ENCODE measurements around the gene ARRB1.
A peak's percentile ranks its signal among the peaks of the same experiment; 100 is the strongest.

The ARRB1 gene

DNA sequence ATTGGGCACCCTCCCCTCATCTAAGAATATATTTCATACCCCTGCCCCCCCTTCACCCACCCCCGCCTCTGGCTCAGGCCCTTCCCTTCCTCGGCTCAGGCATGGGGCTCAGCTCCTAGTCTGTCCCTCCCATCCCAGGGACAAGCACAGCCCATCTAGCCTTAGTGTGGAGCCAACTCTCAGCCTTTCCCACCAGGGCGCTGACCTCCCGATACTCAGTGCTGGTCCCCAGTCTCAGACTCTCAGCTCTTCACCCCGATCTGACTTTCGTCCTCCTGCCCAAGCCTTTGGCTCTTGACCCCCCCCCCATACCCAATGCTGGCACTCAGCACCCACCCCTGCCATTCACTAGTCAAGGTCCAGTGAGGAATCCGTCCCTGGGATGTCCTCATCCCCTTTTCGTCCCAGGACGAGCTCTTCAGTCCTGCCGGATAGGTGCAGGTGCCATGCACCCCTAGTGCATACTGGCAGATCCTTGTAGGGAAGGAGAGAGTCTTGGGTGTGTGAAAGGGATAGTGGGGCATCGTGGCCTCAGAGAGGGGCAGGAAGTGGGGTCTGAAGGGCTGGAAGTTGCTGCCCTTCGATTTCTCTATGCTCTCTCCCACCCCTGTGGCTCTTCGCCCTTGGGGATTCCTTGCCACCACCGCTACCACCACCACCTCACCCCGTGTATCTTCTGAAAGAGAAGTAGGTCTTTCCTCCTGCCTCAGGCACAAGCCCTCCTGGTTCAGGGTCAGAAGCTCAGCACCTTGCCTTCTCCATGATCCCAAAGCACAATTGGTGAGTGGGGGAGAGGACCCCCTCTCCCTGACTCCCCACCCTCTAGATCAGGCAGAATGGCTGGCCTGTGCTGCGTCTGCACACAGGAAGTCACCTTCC is 108.5 kb downstream of the ARRB1 start:
- TF ChIP-seq, protein P1, sequence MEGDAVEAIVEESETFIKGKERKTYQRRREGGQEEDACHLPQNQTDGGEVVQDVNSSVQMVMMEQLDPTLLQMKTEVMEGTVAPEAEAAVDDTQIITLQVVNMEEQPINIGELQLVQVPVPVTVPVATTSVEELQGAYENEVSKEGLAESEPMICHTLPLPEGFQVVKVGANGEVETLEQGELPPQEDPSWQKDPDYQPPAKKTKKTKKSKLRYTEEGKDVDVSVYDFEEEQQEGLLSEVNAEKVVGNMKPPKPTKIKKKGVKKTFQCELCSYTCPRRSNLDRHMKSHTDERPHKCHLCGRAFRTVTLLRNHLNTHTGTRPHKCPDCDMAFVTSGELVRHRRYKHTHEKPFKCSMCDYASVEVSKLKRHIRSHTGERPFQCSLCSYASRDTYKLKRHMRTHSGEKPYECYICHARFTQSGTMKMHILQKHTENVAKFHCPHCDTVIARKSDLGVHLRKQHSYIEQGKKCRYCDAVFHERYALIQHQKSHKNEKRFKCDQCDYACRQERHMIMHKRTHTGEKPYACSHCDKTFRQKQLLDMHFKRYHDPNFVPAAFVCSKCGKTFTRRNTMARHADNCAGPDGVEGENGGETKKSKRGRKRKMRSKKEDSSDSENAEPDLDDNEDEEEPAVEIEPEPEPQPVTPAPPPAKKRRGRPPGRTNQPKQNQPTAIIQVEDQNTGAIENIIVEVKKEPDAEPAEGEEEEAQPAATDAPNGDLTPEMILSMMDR (IDR thresholded peaks at IDR 0.05; ENCODE audit: control extremely low read depth, extremely low read depth, low read depth, missing control alignments): no peak
- ChIA-PET POLR2A (no interaction called here), CTCF (interaction anchor here (0.8 to 17.1 kb wide), 25 partner anchors 7 to 842 kb away, joined by 3 to 496 read pairs (median 7); partner anchors contain the start of gene SLCO2B1)
- DNase-seq (ENCODE audit: extremely low spot score): no peak

DNA sequence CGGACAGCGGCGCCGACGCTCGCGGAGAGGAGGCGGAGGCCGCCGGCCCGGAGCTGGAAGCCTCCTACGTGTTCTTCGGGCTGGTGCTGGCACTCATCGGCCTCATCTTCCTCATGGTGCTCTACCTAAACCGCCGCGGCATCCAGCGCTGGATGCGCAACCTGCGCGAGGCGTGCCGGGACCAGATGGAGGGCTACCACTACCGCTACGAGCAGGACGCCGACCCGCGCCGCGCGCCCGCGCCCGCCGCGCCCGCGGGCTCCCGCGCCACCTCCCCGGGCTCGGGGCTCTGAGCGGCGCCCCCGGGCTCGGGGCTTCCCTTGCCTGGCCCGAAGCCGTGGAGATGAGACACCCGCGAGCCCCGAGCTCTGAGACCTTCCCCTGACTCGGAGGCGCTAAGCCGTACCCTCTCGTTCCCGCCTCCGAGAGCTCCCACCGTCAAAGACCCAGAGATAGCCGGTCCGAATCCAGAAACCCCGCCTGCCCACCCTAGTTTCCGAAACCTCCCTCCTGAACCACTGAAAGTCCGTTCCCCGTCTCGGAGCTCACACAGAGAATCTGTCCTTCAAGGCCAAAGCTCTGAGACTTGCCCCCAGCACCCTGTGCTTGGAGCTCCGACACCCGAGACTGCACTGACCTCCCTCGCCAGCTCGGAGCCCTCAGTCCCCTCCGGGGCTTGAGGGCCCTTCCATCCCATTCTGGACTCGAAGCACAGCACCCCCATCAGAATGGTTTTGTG is 109.4 kb downstream of the ARRB1 start:
- ChIA-PET CTCF (interaction anchor here (0.8 to 17.1 kb wide), 27 partner anchors 8 to 841 kb away, joined by 3 to 496 read pairs (median 6); partner anchors contain the start of gene SLCO2B1), POLR2A (no interaction called here)
- TF ChIP-seq, protein P1 (IDR thresholded peaks at IDR 0.05; ENCODE audit: control extremely low read depth, extremely low read depth, low read depth, missing control alignments): no peak
- DNase-seq (ENCODE audit: extremely low spot score): no peak

DNA sequence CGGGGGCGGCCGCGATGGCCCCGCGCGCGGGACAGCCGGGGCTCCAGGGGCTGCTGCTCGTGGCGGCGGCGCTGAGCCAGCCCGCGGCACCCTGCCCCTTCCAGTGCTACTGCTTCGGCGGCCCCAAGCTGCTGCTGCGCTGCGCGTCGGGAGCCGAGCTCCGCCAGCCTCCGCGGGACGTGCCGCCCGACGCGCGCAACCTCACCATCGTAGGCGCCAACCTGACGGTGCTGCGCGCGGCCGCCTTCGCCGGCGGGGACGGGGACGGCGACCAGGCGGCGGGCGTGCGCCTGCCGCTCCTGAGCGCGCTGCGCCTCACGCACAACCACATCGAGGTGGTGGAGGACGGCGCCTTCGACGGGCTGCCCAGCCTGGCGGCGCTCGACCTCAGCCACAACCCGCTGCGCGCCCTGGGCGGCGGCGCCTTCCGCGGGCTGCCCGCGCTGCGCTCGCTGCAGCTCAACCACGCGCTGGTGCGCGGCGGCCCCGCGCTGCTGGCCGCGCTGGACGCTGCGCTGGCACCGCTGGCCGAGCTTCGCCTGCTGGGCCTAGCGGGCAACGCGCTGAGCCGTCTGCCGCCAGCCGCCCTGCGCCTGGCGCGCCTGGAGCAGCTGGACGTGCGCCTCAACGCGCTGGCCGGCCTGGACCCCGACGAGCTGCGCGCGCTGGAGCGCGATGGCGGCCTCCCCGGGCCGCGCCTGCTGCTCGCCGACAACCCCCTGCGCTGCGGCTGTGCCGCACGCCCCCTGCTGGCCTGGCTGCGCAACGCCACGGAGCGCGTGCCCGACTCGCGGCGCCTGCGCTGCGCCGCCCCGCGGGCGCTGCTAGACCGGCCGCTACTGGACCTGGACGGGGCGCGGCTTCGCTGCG is 110.2 kb downstream of the ARRB1 start:
- DNase-seq (ENCODE audit: extremely low spot score): peak; percentile 95
- POLR2A ChIA-PET: no interaction called here
- CTCF ChIA-PET: interaction anchor here (0.7 to 17.1 kb wide), 38 partner anchors 9 to 841 kb away, joined by 3 to 496 read pairs (median 4); partner anchors contain the start of gene SLCO2B1
- TF ChIP-seq, protein P1 (IDR thresholded peaks at IDR 0.05; ENCODE audit: control extremely low read depth, extremely low read depth, low read depth, missing control alignments): peak; percentile 99

DNA sequence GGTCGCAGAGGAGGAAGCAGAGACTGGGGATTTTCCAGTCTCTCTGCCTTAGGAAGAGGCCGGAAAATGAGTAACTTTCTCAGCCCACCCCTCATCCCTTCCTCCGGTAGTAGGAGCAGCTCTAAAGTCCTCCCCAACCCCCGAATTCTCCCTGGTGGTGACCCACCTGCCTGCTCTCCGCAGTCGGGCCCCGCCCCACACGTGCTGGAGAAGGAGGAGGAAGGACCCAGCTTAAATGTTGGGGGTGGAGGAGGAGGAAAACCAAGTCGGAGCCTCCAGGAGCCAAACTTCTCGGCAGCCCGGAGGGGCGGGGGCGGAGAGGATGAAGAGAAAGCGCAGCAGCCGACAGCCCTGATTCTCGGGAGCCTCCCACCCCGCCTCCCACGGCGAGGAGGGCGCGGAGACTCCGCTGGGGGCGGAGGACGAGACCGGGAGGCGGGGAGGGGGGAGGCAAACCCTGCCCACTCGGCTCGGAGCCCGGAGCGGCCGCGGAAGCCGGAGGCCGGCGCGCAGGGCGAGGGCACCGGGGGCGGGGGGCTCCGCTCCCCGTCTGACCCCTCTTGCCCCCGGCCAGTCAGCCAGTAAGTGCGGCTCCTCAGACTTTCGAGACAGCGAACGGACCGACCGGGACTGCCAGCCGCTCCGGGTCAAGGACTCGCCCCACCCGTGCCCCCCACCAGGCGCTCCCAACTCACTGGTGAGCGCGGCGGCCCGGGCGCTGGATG is 111.0 kb downstream of the ARRB1 start, which contains the start of gene TPBGL:
TPBGL (plus strand) TSS at position 464 of the 725 bp plus-strand sequence. CDS start 276 bp downstream, outside the sequence.
- DNase-seq (ENCODE audit: extremely low spot score): no peak
- TF ChIP-seq, protein P1 (IDR thresholded peaks at IDR 0.05; ENCODE audit: control extremely low read depth, extremely low read depth, low read depth, missing control alignments): no peak
- ChIA-PET CTCF (interaction anchor here (0.8 to 17.1 kb wide), 23 partner anchors 9 to 315 kb away, joined by 3 to 496 read pairs (median 7); partner anchors contain the start of gene SLCO2B1), POLR2A (no interaction called here)

DNA sequence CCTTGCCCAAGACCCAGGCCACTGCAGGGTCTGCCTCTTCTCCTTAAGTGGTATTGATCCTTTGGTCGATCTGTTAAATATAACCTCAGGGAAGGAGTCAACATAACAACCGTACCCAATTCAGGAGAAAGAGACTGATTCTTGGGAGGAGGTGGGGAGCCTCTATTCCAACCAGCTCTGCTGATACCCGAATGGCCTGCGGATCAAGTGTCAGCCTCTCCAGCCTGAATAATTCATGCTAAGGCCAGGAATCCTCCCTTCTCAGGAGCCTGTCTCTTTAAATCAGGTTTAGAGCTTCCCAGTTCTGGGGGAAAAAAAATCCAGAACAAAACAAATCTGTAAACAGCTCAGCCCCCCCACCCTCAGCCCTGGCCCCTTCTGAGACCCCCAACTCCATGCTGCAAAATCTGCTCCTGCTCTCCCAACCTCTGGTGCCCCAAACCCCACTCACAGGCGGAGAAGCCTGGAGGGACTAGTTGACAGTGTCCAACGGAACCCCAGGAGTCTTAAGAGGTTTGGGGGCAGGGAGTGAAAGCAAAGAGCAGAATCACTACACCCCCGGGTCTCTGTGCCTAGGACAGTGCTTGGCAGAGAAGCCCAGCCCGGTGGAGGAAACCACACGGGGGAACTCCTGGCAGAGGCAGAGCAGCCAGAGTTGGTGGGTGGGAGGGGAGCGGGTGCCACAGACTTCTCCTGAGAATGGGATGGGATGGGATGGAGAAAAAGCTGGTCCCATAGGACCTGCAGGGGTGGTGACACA is 111.8 kb downstream of the ARRB1 start:
- TF ChIP-seq, protein P1 (IDR thresholded peaks at IDR 0.05; ENCODE audit: control extremely low read depth, extremely low read depth, low read depth, missing control alignments): no peak
- DNase-seq (ENCODE audit: extremely low spot score): no peak
- CTCF ChIA-PET: interaction anchor here (0.8 to 17.1 kb wide), 12 partner anchors 8 to 314 kb away, joined by 3 to 496 read pairs (median 8); partner anchors contain the start of gene SLCO2B1
- POLR2A ChIA-PET: interaction anchor here (0.6 kb wide), 1 partner anchor 100 kb away, joined by 9 read pairs; no protein-coding TSS in a partner anchor
